NCI-H82 (cell line): ENCODE measurements around the gene TBATA.

ENCODE experiments used
- DNase-seq: peaks from one replicate; lab custom pipeline; 2025; lab: John Stamatoyannopoulos, UW

The TBATA gene

GRCh38 chr10:70785190-70785589, at the start of gene TBATA:
TBATA (minus strand) TSS chr10:70785377; CDS start chr10:70783379, 1,998 bp downstream.
- DNase-seq = no peak

- DNase-seq = no peak
Observed at GRCh38 chr10:70834441-70835151, 49.4 kb upstream of the TBATA start.

- no peak for DNase-seq
Observed at GRCh38 chr10:70834021-70834420, 48.8 kb upstream of the TBATA start.

GRCh38 chr10:70833601-70834000, 48.4 kb upstream of the TBATA start:
- DNase-seq = no peak

- DNase-seq = no peak
Observed at GRCh38 chr10:70832852-70833528, 47.8 kb upstream of the TBATA start.

- DNase-seq = no peak
Observed at GRCh38 chr10:70832221-70832620, 47.0 kb upstream of the TBATA start.

- DNase-seq = no peak
Observed at GRCh38 chr10:70830164-70830563, 45.0 kb upstream of the TBATA start.

GRCh38 chr10:70829543-70829942, 44.4 kb upstream of the TBATA start:
- no peak for DNase-seq

- no peak for DNase-seq
Observed at GRCh38 chr10:70828923-70829322, 43.7 kb upstream of the TBATA start.

- DNase-seq = no peak
Observed at GRCh38 chr10:70827086-70827757, 42.0 kb upstream of the TBATA start.

- DNase-seq = no peak
Observed at GRCh38 chr10:70822076-70822820, 37.1 kb upstream of the TBATA start.

GRCh38 chr10:70820976-70821750, 36.0 kb upstream of the TBATA start:
- no peak for DNase-seq

- DNase-seq = peak; percentile 80
Observed at GRCh38 chr10:70816220-70816894, 31.2 kb upstream of the TBATA start.

- peak; percentile 83 for DNase-seq
Observed at GRCh38 chr10:70815504-70816219, 30.5 kb upstream of the TBATA start, which contains the start of gene SGPL1. SGPL1 (plus strand) TSS chr10:70815948; CDS start chr10:70816854, 906 bp downstream.

- DNase-seq = no peak
Observed at GRCh38 chr10:70814126-70814525, 28.9 kb upstream of the TBATA start.

- DNase-seq = no peak
Observed at GRCh38 chr10:70812814-70813213, 27.6 kb upstream of the TBATA start.

GRCh38 chr10:70811881-70812280, 26.7 kb upstream of the TBATA start:
- DNase-seq = no peak

GRCh38 chr10:70810967-70811366, 25.8 kb upstream of the TBATA start:
- DNase-seq = no peak

GRCh38 chr10:70809726-70810125, 24.5 kb upstream of the TBATA start:
- no peak for DNase-seq

- no peak for DNase-seq
Observed at GRCh38 chr10:70809011-70809611, 23.9 kb upstream of the TBATA start.
